MCF 10A (cell line): ENCODE results near the gene ZNF584. TPM values are rescaled to one million over a fixed set of nuclear protein-coding genes. Genes with fewer than 3 reads are reported as not detected.

Source experiments
- BruUV-seq: library from RNA; stranded (reverse); fragments of 400-500 nt; replicated peaks from 2 replicates; lab custom pipeline; 2021; lab: Mats Ljungman, UMichigan
- CTCF ChIA-PET: fragments of 300-600 bp; sonication (Branson Sonifier 250); formaldehyde crosslinking; extraction: SDS; loops from one replicate; lab custom pipeline; 2021; ENCODE audit warnings: antibody characterized with exemption, inconsistent platforms; lab: Yijun Ruan, JAX
- POLR2A ChIA-PET: fragments of 300-600, 350-650 bp; sonication (Branson Sonifier 250); formaldehyde crosslinking; extraction: SDS; loops from one replicate; lab custom pipeline; 2020; ENCODE audit warnings: antibody characterized with exemption, inconsistent platforms; lab: Yijun Ruan, JAX
- DNase-seq: peaks from one replicate; pipeline ENCODE4 v3.0.0-alpha.2; 2018; ENCODE audit not compliant: unreplicated experiment
- H3K27ac Mint-ChIP-seq: one replicate; pipeline ENCODE4 v1.8.0; 2022; ENCODE audit warnings: mild to moderate bottlenecking, low read depth, mixed read lengths; ENCODE audit not compliant: unreplicated experiment
- H3K27me3 Mint-ChIP-seq: one replicate; pipeline ENCODE4 v1.8.0; 2022; ENCODE audit warnings: mixed read lengths; ENCODE audit not compliant: insufficient read depth, unreplicated experiment
- H3K36me3 Mint-ChIP-seq: one replicate; pipeline ENCODE4 v1.8.0; 2022; ENCODE audit warnings: mild to moderate bottlenecking, moderate library complexity, mixed read lengths; ENCODE audit not compliant: insufficient read depth, unreplicated experiment
- H3K4me1 Mint-ChIP-seq: one replicate; pipeline ENCODE4 v1.8.0; 2022; ENCODE audit warnings: mixed read lengths; ENCODE audit not compliant: insufficient read depth, unreplicated experiment
- H3K4me3 Mint-ChIP-seq: one replicate; pipeline ENCODE4 v1.8.0; 2022; ENCODE audit warnings: mild to moderate bottlenecking, moderate library complexity, mixed read lengths; ENCODE audit not compliant: unreplicated experiment
- H3K9me3 Mint-ChIP-seq: one replicate; pipeline ENCODE4 v1.8.0; 2022; ENCODE audit warnings: mixed read lengths; ENCODE audit not compliant: unreplicated experiment
- intact Hi-C: fragments of 100-400 bp; cut with micrococcal nuclease; formaldehyde crosslinking; loops from 2 replicates; pipeline ENCODE4 v1.14.1; 2022
- total RNA-seq: library from RNA; stranded (reverse); gene quantifications from 2 replicates; pipeline ENCODE4 v1.2.3, GENCODE V29; 2022
- TF ChIP-seq, protein P1 (sequence below): fragments of 200-600 bp; IDR thresholded peaks from one replicate; pipeline ENCODE4 v1.8.0; 2022; ENCODE audit warnings: antibody characterized with exemption, mild to moderate bottlenecking; ENCODE audit not compliant: unreplicated experiment

The ZNF584 gene
- total RNA-seq, 1 experiment from 2014 or later: 18.1 TPM

GRCh38 chr19:58416604-58417003 lies 8.2 kb downstream of the ZNF584 start:
- intact Hi-C loops: no loop called here
- ChIA-PET POLR2A (interaction anchor here (0.6 kb wide), 1 partner anchor 10 kb away, joined by 4 read pairs; no protein-coding TSS in a partner anchor), CTCF (interaction anchor here (0.6 to 2.1 kb wide), 2 partner anchors 10 to 1322 kb away, joined by 3 to 6 read pairs; no protein-coding TSS in a partner anchor)
- H3K27me3 Mint-ChIP-seq: no peaks in the 10 kb centered on the region
- no peaks in the 10 kb centered on the region for H3K9me3 Mint-ChIP-seq
- TF ChIP-seq, protein P1, sequence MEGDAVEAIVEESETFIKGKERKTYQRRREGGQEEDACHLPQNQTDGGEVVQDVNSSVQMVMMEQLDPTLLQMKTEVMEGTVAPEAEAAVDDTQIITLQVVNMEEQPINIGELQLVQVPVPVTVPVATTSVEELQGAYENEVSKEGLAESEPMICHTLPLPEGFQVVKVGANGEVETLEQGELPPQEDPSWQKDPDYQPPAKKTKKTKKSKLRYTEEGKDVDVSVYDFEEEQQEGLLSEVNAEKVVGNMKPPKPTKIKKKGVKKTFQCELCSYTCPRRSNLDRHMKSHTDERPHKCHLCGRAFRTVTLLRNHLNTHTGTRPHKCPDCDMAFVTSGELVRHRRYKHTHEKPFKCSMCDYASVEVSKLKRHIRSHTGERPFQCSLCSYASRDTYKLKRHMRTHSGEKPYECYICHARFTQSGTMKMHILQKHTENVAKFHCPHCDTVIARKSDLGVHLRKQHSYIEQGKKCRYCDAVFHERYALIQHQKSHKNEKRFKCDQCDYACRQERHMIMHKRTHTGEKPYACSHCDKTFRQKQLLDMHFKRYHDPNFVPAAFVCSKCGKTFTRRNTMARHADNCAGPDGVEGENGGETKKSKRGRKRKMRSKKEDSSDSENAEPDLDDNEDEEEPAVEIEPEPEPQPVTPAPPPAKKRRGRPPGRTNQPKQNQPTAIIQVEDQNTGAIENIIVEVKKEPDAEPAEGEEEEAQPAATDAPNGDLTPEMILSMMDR: no peak
- peaks cover 67% of the 10 kb centered on the region for H3K36me3 Mint-ChIP-seq
- no TSS peak for BruUV-seq
- DNase-seq: no peak
- no peaks in the 10 kb centered on the region for H3K4me1 Mint-ChIP-seq
- no peak overlapping the region for H3K27ac Mint-ChIP-seq
- H3K4me3 Mint-ChIP-seq: no peak overlapping the region

DNA sequence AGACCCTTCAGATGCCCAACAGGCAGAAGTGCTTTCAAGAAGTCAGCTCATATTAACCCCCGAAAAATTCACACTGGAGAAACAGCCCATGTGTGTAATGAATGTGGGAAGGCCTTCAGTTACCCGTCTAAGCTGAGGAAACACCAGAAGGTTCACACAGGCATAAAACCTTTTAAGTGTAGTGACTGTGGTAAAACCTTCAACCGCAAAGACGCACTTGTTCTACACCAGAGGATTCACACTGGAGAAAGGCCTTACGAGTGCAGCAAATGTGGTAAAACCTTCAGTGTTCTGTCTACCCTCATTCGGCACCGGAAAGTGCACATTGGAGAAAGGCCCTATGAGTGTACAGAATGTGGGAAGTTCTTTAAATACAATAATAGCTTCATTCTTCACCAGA lies 8.6 kb downstream of the ZNF584 start:
- peaks cover 69% of the 10 kb centered on the region for H3K36me3 Mint-ChIP-seq
- no peak overlapping the region for H3K4me3 Mint-ChIP-seq
- TF ChIP-seq, protein P1: no peak
- no peaks in the 10 kb centered on the region for H3K9me3 Mint-ChIP-seq
- ChIA-PET POLR2A (interaction anchor here (0.6 kb wide), 1 partner anchor 10 kb away, joined by 4 read pairs; no protein-coding TSS in a partner anchor), CTCF (interaction anchor here (2.1 kb wide), 1 partner anchor 10 kb away, joined by 6 read pairs; no protein-coding TSS in a partner anchor)
- no peaks in the 10 kb centered on the region for H3K27me3 Mint-ChIP-seq
- intact Hi-C loops: no loop called here
- H3K4me1 Mint-ChIP-seq: no peaks in the 10 kb centered on the region
- DNase-seq: no peak
- H3K27ac Mint-ChIP-seq: no peak overlapping the region
- BruUV-seq: TSS peak; percentile 33

DNA sequence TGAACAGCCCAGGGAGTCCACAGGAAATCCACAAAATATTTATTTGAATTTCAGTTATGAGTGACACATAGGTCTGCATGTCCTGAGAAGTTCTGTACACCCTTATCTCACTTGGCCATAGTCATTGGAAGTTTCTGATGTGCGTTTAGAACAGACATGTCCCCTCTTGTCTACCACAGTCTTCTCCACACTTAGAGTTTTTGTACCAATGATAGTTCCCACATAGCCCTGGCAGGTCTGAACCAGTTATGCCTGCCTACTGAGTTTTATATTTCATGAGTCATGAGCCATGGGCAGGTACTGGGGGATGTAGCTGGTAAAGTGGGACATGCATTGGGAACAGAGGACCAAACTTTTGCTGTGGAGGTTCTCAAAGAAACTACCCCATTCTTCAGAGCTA lies 20.2 kb downstream of the ZNF584 start:
- TF ChIP-seq, protein P1: no peak
- no peak overlapping the region for H3K27ac Mint-ChIP-seq
- DNase-seq: peak; percentile 27
- intact Hi-C loops: no loop called here
- H3K36me3 Mint-ChIP-seq: peaks cover 7% of the 10 kb centered on the region
- CTCF ChIA-PET: no interaction called here
- peaks cover 8% of the 10 kb centered on the region for H3K9me3 Mint-ChIP-seq
- BruUV-seq: no TSS peak
- POLR2A ChIA-PET: interaction anchor here (0.5 to 1.4 kb wide), 3 partner anchors 20 to 95 kb away, joined by 3 to 12 read pairs (median 3); partner anchors contain the start of genes ZNF324B and ZNF584
- H3K4me3 Mint-ChIP-seq: no peak overlapping the region
- H3K4me1 Mint-ChIP-seq: no peaks in the 10 kb centered on the region
- no peaks in the 10 kb centered on the region for H3K27me3 Mint-ChIP-seq

DNA sequence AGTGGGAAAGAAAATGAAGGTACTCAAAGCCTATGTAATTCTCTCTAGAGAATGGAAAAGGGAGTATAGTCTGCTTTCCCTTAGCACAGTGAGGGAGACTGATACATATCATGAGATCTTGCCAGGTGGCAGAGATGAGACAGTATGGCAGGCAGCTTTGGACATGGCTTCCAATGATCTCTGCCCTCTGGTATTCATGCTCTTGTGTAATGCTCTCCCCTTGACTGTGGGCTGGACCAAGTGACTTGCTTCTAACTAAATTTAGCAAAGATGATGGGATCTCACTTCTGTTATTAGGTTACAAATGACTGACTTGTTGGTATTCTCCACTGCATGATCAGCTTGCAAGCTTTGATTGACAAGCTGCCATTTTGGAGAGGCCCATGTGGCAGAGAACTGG lies 21.3 kb downstream of the ZNF584 start:
- Mint-ChIP-seq H3K9me3 (peaks cover 8% of the 10 kb centered on the region), H3K27me3 (no peaks in the 10 kb centered on the region), H3K27ac (no peak overlapping the region), H3K36me3 (peaks cover 7% of the 10 kb centered on the region), H3K4me1 (no peaks in the 10 kb centered on the region), H3K4me3 (no peak overlapping the region)
- TF ChIP-seq, protein P1: no peak
- CTCF ChIA-PET: interaction anchor here (0.7 kb wide), 1 partner anchor 52 kb away, joined by 3 read pairs; no protein-coding TSS in a partner anchor
- intact Hi-C loops: no loop called here
- BruUV-seq: no TSS peak
- POLR2A ChIA-PET: interaction anchor here (1.3 to 1.8 kb wide), 3 partner anchors 15 to 31 kb away, joined by 3 to 12 read pairs (median 4); partner anchors contain the start of gene ZNF584
- no peak for DNase-seq
